IPS-18c (cell line): ENCODE results near the gene P2RY1.
"Not testable (repeated sequence)": the region's sequence is repeated elsewhere in the genome, so short reads cannot be mapped to it uniquely, and the experiment has no call there.

Experiments
- H3K4me3 ChIP-seq: 2 replicates; pipeline ENCODE4 v1.7.0; 2013; ENCODE audit warnings: low read depth, mild to moderate bottlenecking, low read length, moderate library complexity; ENCODE audit not compliant: insufficient read depth
- H3K9me3 ChIP-seq: one replicate; pipeline ENCODE4 v1.6.1; 2013; ENCODE audit warnings: mild to moderate bottlenecking, low read length, moderate library complexity; ENCODE audit not compliant: control insufficient read depth, insufficient read depth

The P2RY1 gene

DNA sequence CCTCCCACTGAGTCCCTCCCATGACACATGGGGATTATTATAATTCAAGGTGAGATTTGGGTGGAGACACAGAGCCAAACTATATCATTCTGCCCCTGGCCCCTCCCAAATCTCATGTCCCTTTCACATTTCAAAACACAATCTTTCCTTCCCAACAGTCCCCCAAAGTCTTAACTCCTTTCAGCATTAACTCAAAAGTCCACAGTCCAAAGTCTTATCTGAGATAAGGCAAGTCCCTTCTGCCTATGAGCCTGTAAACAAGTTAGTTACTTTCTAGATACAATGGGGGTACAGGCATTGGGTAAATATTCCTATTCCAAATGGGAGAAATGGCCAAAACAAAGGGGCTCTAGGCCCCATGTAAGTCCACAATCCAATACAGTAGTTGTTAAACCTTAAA is 38.4 kb downstream of the P2RY1 start:
- not testable (repeated sequence) for H3K4me3 ChIP-seq, H3K9me3 ChIP-seq

DNA sequence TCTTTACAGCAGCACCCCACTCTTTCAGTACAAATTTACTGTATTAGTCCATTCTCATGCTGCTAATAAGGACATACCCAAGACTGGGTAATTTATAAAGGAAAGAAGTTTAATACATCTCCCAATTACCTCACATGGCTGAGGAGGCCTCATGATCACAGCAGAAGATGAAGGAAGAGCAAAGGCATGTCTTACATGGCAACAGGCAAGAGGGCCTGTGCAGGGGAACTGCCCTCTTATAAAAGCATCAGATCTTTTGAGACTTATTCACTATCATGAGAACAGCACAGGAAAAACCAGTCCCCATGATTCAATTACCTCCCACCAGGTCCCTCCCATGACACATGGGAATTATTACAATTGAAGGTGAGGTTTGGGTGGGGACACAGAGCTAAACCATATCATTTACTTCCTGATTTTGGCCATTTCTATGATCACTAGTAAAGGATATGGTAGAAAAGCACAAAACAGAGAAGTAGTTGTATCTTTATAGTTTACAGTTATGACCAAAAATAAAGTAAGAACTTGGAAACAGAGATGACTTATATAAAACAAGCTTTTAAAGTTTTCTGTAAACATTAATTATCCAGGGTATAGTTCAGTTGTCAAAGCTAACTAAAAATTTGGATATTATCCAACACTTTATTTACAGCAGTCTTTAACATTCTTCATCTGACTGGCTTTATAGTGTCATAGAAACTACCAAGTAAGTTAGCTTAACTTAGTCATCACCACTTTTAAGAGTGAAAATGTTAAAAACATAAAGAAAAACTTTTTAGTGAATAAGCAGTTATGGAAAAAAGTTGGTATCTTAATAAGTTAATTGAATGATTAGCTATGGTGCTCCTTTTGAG is 40.2 kb downstream of the P2RY1 start:
- H3K9me3 ChIP-seq: no peaks in the 10 kb centered on the region
- no peak overlapping the region for H3K4me3 ChIP-seq

DNA sequence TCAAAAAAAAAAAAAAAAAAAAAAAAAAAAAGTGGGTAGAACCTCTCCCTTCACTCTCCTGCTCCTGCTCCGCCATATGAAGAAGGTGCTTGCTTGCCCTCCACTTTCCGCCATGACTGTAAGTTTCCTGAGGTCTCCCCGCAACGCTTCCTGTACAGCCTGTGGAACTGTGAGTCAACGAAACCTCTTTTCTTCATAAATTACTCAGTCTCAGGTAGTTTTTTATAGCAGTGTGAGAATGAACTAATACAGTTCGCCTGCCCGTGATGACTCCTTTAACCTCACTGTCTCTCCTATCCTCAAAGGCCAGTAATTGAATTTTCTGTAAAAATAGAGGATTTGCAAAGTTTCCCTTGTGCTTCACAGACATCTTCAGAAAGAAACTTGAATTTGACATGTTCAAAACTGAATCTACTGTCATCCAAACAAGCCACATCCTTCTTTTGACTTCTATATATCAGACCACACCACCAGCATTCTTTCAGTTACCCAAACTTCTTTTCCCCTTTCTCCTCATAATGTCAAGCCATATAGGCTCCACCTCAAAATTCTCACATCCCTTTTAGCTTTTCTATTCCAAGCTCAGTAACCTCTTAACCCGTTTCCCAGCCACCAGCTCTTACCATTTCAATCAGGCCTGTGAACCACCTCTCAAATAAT is 44.3 kb downstream of the P2RY1 start:
- Histone ChIP-seq H3K4me3 (no peak overlapping the region), H3K9me3 (no peaks in the 10 kb centered on the region)

DNA sequence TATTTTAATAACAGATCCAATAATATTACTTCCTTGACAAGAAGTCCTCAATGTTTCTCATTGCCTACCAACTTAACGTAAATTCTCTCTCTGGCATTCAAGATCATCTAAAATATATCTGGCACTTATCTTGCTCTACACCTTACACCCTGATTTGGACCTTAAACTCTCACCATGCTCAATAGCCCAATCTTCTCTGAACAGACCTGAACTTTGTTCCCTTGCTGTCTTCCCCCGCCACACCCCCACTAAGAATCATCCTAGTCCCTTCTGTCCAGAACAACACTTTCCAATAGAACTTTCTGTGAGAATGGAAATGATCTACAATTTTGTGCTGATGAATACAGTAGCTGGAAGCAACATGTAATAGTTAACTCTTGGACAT is 44.9 kb downstream of the P2RY1 start:
- no peak overlapping the region for H3K4me3 ChIP-seq
- no peaks in the 10 kb centered on the region for H3K9me3 ChIP-seq

DNA sequence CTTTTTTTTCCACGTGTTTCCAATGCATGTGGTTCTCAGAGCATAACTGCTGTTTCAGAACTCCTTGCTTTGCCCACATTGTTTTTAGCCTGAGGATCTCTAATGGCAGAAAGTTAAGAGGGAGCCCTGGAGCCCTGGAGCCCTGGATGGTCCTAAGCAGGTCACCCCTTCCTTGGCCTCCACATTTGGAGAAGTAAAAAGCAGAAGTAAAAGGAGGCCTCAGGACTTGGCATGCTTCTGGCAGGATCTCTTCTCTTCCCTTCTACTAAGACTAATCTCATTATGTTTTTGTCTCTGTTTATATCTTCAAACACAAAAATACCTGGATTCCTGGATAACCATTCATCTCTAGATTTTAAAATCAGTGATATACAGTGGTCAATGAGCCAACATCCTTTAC is 50.1 kb downstream of the P2RY1 start:
- no peaks in the 10 kb centered on the region for H3K9me3 ChIP-seq

More for the DNA sequence above, 50.1 kb downstream of the P2RY1 start:
- no peak overlapping the region for H3K4me3 ChIP-seq
